Stimulated activated CD4-positive, alpha-beta T cell treated with anti-CD3 and anti-CD28 coated beads, Interleukin-15, amount 100 ng/mL, for 1 hour (primary cell): ENCODE results near the gene FNDC3B.

Source experiments
- DNase-seq, 2 donors: peaks; one replicate each; pipeline ENCODE4 v3.0.0-alpha.2; 2020; ENCODE audit warnings: low read depth in 1 of 2, low spot score in 1 of 2

Gene FNDC3B

GRCh38 chr3:172071780-172072330 lies 32.5 kb downstream of the FNDC3B start:
- DNase-seq, result no peak

- no peak for DNase-seq
Measured at GRCh38 chr3:172072543-172072942, 33.2 kb downstream of the FNDC3B start.

GRCh38 chr3:172073262-172073915 lies 34.0 kb downstream of the FNDC3B start:
- no peak for DNase-seq

- no peak for DNase-seq
Measured at GRCh38 chr3:172074032-172074431, 34.7 kb downstream of the FNDC3B start.

- no peak for DNase-seq
Measured at GRCh38 chr3:172074586-172074985, 35.2 kb downstream of the FNDC3B start.

- no peak for DNase-seq
Measured at GRCh38 chr3:172076212-172076611, 36.8 kb downstream of the FNDC3B start.

- DNase-seq, result no peak
Measured at GRCh38 chr3:172077197-172077757, 37.9 kb downstream of the FNDC3B start.

- DNase-seq, result no peak
Measured at GRCh38 chr3:172078244-172078643, 38.9 kb downstream of the FNDC3B start.

GRCh38 chr3:172078721-172079120 lies 39.3 kb downstream of the FNDC3B start:
- no peak for DNase-seq

- no peak for DNase-seq
Measured at GRCh38 chr3:172079326-172079976, 40.1 kb downstream of the FNDC3B start.

GRCh38 chr3:172080503-172080902 lies 41.1 kb downstream of the FNDC3B start:
- no peak for DNase-seq

- no peak for DNase-seq
Measured at GRCh38 chr3:172082269-172082668, 42.9 kb downstream of the FNDC3B start.

GRCh38 chr3:172082820-172083513 lies 43.6 kb downstream of the FNDC3B start:
- DNase-seq, result no peak

GRCh38 chr3:172083995-172084409 lies 44.6 kb downstream of the FNDC3B start:
- DNase-seq, result no peak

- DNase-seq, result no peak
Measured at GRCh38 chr3:172084871-172085556, 45.6 kb downstream of the FNDC3B start.

GRCh38 chr3:172085557-172085895 lies 46.1 kb downstream of the FNDC3B start:
- DNase-seq, result no peak

- no peak for DNase-seq
Measured at GRCh38 chr3:172086071-172086470, 46.7 kb downstream of the FNDC3B start.

- no peak for DNase-seq
Measured at GRCh38 chr3:172087198-172087597, 47.8 kb downstream of the FNDC3B start.

GRCh38 chr3:172087602-172088580 lies 48.5 kb downstream of the FNDC3B start:
- DNase-seq, result no peak

GRCh38 chr3:172089250-172089649 lies 49.9 kb downstream of the FNDC3B start:
- DNase-seq, result no peak
